Activated CD4-positive, CD25-positive, alpha-beta regulatory T cell treated with anti-CD3 and anti-CD28 coated beads, Interleukin-2, amount 50 U/mL, for 24 hours (primary cell): ENCODE data around the gene HLCS.
"Not testable (repeated sequence)": the region's sequence is repeated elsewhere in the genome, so short reads cannot be mapped to it uniquely, and the experiment has no call there.

Experiments
- ATAC-seq, 2 donors: fragments of 150-1000 bp; cut with Tn5 transposase; one replicate each; pipeline ENCODE4 v1.10.0; 2021; ENCODE audit warnings: mild to moderate bottlenecking in 1 of 2, moderate library complexity in 1 of 2

The HLCS gene

DNA sequence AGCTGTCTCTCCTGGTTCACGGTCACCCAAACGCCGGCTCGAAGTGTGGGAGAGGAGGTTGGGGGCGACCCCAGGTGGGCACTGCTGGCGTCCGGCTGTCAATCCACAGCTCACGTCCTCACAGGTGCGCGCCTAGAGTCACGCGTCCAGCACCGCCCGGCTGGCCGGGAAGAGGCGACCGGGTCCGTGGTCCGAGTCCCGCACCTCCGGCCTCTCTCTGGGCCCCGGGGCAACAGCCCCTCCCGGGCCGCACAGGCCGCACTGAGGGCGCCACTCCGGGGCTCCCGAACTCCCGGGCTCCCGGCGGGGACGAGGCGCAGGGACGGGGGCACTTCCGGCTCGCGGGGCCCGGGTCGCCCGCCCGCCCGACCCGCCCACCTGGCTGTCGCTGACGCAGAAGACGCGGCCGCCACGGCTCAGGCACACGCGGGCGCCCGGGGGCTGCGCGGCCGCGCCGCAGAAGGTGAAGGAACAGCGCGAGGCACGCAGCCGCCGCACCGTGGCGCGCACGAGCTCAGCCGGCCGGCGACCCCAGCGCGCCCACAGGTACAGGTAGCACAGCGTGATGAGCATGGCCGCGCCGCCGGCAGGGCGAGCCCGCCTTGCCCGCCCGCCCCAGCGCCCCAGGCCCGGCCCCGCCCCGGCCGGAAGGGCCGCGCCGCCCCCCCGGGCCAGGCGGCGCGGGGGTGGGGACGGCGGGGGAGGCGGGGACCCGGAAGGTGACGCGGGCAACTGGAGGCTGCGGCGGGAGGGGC, at the start of gene HLCS:
Gene HLCS (minus strand): TSS at position 604 of the 755 bp plus-strand sequence. CDS start 31 bp downstream, at position 573.
- peak; percentile 85 to 86 for ATAC-seq

DNA sequence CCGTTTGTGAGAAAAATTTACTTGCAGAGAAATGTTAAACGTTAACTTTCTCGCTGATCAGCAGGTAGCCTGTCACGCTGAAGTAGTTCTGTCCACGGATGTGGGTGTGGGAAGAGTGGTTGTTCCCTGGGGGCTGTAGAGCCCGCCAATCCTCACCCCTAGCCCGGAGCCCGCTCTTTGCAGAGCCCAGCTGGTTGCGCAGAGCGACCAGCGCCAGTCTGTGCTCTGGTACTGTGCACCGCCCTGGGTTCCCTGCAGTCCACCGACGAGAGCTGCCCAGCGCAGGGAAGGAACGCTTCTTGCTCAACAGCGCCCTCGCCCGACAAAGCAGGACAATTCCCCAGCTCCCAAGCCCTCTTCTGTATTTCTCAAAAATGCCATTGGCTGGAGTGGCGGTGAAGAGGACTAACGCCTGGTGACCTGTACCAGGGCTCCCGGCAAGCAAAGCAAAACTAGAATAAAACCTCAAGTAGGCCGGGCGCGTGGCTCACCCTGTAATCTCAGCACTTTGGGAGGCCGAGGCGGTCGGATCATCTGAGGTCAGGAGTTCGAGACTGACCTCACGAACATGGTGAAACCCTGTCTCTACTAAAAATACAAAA, 43.4 kb upstream of the HLCS start:
- peak; percentile 83 to 86 for ATAC-seq

DNA sequence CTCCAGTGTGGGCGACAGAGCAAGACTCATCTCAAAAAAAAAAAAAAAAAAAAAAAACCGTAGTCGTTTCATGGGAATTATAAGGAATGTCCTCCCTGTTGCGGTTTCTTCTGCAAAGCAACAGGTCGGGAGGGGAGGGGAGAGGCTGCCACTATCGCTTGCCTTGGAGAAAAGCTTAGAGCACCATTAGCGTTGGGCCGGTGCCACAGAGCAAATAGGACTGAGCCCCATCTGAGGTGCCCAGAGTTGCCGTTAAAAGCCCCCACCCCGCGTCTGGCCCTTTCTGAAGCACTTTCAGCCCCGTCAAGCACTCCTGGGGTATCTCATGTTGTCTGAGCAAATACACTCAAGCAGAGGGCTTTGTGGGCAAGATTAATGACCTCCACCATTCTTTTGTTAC, 42.3 kb upstream of the HLCS start:
- ATAC-seq, result no peak

DNA sequence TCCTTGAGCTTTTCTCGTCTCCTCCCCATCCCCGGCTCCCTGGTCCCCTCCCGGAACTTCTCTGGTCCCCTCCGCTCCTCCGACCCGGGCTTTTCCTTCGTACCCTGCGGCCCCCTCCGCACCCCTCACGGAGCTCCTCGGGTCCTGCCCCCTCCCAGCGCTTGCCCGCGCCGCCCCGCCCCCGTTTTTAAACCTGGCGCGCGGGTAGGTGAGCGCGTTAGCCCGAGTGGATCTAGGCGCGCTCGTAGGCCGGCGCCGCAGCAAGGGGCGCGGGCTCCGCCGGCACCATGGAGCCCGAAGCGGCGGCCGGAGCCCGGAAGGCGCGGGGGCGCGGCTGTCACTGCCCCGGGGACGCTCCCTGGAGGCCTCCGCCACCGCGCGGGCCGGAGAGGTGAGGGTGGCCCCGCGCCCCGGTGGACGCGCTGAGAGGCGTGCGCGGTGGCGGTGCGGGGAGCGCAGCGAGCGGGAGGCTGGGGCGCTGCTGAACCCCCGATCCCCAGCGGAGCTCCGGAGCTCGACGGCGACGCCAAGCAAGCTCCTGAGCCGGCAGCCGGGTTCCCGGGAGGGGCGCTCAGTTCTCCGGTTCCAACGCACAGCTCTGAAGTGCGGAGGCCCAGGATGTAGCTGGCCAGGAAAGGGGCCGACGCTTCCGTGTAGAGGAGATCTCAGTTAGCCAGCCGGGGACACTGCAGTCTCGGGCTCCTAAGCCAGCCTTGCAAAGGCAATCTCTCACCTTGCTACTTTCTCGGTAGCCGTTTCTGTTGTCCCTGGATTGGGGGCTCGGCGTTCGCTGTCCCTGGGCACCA, 40.2 kb upstream of the HLCS start, which contains the start of gene RIPPLY3:
Gene RIPPLY3 (plus strand): TSS at position 217 of the 806 bp plus-strand sequence. CDS start 71 bp downstream, at position 288.
- peak; percentile 26 to 31 for ATAC-seq

DNA sequence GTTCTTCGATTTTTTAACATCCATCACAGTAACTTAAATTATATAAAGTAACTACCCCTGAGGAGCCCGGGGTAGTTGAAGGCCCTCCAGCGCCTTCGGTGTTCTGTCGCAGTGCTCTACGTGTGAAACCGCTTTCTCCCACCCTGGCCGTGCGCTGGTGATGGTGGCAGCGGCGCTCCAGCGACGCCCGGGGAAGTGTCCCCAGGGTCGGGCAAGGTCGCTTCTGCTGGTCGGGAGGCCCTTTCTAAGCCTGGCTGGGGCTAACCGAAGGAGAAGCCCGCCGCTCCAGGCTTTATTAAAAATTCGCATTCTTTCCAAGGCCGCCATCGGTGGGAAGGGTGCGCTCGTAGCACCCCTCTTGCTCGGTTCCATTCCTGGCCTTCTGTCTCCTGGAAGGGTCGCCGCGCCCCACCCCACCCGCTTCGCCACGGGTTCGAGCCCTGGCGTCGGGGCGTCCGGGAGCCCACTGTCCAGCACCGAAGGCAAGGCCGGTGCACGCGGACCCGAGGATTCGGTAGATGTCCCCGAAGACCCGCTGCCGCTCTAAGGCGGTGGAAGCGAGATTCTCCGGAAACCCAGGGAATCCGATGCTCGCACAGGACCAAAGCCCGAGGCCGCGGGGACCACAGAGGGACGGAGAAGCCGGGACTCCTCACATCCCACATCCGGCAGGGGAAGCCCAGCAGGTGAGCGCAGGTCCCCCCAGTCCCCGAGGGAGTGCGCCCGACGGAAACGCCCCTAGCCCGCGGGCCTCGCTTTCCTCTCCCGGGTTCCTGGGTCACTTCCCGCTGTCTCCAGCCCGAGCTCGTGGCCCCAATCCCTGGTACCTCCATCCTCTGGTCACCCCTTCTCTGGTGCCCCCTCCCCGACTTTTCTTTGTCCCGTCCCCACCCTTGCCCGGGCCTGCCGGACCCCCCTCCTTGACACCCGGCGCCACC, 39.3 kb upstream of the HLCS start:
- no peak for ATAC-seq

DNA sequence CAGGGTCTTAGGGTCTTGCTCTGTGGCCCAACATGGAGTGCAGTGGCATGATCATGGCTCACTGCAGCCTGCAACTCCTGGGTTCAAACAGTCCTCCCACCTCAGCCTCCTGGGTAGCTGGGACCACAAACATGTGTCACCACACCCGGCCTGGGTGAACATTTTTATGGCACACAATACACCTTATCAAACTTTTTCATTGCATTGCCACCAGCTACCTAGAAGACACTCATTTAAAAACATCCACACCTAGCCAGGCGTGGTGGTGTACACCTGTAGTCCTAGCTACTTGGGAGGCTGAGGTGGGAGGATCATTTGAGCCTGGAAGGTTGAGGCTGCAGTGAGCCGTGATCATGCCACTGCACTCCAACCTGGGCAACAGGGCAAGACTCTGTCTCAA, 37.4 kb upstream of the HLCS start:
- ATAC-seq, result not testable (repeated sequence)

DNA sequence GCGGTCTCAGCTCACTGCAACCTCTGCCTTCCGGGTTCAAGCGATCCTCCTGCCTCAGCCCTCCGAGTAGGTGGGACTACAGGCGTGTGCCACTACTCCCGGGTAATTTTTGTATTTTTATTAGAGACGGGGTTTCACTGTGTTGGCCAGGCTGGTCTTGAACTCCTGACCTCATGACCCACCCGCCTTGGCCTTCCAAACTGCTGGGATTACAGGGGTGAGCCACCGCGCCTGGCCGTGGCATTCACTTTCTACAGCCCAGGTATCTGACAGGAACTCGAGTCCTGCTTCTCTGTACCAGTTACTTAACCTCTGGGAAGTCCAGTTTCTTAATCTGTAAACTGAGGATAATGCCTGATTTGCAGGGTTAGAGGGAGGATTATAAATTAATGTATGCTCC, 36.4 kb upstream of the HLCS start:
- ATAC-seq, result not testable (repeated sequence)

DNA sequence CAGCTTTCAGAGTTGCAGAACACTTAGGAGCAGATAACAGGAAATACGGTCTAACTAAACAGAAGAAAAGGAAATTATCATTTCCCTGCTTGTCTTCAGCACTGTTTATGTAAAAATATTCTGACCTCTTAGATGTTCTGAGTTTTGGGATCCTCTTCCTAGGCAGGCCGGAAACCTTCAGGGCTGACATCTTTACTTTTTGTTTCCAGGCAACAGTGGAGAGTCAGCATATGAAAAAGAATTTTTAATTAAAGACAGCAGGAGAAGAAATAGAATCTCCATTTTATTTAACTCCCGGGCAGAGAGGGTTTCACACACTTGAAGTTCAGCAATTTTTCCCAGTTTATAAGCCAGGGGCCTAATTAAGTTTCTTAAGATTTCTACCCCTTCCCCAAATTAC, 35.0 kb upstream of the HLCS start:
- ATAC-seq, result no peak

DNA sequence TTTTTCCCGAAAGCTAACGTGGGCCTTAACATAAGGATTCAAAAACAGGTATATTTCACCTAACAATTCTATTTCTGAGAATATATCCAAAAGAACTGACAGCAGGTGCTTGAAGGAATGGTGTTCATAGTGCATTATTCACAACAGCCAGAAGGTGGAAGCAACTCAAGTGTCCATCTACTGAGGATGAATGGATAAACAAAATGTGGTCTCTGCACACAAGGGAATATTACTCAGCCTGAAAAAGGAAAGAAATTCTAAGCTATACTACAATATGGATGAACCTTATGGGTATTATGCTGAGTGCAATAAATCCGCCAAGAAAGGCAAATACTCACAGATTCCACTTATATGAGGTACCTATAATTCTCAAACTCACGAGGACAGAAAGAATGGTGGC, 33.9 kb upstream of the HLCS start:
- no peak for ATAC-seq

DNA sequence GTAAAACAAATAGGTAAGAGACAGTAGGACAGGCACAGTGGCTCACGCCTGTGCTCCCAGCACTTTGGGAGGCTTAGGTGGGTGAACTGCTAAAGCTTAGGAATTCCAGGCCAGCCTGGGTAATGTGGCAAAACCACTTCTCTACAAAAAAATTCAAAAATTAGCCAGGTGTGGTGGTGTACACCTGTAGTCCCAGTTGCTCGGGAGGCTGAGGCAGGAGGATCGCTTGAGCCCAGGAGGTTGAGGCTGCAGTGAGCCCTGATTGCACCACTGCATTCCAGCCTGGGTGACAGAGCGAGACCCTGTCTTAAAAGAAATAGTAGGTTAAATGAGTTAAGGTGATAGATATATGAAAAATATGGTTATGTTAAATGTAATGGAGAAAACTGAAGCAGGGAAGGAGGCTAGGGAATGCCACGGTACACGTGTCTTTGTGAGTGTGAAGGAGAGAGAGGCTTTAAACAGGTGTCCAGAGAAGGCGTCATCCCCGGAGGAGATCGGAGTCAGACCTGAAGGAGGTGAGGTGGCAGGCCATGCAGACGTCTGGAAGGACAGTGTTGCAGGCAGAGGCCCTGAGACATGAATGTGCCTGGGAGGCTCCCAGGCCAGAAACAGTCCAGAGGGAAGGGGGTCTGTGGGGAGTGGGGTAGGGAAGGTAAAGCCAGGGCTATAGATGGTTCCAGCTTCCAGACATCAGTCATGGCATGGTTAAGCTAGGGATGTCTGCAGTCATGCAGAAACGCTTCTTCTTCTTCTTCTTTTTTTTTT, 32.8 kb upstream of the HLCS start:
- ATAC-seq, result no peak

DNA sequence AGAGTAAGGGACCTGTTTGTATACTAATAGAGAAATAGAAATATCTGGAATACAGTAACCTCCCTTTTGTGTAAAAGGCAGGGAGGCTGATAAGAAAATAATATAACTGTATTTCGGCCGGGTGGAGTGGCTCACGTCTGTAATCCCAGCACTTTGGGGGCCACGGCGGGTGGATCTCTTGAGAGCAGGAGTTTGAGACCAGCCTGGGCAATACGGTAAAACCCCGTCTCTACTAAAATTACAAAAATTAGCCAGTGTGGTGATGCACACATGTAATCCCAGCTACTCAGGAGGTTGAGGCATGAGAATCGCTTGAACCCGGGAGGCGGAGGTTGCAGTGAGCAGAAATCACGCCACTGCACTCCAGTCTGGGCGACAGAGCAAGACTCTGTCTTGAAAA, 28.8 kb upstream of the HLCS start:
- ATAC-seq, result not testable (repeated sequence)

DNA sequence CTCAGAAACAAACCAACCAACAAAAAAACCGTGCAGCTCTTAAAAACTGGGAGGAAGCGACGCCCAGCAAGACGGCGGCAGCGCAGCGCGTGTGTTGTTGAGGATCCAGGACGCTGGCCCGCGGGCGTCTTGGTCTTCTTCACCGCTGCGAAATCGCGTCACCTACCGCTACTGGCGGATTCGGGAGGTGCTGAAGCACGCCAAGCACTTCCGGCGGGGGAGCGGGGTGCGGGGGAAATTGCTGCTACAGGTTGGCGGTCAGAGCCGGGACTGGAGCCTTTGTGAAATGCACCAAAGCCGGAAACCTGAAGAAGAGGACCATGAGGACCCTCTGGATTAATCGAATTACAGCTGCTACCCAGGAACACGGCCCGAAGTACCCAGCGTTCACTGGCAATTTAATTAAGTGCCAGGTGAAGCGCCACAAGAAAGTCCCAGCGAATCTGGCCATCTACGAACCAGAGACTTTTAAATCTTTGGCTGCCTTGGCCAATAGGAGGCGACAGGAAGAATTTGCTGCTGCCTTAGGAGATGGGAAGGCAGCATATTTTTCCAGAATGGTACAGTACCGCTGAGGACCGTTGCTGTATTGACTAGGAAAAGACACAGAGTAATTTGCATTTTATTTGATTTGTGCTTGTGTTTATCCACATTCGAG, 28.2 kb upstream of the HLCS start:
- no peak for ATAC-seq

DNA sequence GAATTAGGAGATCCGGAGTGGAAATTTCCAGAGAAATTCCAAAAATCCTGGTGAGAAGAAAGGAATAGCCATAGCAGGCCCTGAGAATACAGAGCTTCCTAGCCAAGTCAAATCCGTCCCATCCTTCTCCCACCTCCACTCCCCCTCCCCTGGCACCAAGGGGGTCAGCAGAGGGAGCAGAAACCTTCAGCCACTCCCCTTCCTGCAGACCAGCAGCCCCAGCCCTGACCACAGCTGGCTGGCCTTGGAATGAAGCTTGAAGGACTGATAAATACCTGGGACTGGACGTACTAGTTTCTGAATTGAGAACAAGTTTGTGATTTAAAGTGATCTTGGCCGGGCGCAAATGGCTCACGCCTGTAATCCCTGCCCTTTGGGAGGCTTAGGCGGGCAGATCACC, 26.2 kb upstream of the HLCS start:
- ATAC-seq, result no peak

DNA sequence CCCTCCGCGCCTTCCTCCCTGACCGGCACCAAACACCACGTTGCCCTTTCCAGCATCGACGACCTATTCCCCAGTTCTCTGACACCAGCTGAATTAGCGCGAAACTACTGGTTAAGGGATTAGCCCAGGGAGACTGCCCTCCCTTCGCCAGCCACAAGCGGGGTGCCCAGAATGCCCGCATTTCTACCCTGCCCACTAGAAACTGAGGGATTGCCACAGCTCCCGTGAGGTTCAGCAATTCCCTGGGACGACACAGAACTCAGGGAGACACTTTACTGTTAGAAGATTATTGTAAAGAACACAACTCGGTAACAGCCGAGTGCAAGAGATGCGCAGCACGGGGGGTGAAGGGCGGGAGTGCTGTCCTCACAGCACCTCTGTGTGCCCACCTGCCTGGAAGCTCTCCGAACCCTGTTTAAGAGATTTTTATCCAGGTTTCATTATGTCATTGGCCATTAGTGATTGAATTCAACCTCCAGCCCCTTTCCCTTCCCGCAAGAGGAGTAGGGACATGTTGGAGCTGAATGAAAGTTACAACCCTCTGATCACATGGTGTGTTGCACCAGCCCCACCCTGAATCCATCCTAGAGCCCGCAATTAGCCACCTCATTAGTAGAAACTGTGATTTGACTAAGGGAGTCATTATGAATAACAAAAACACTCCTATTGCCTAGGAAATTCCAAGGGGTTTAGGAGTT, 24.2 kb upstream of the HLCS start:
- ATAC-seq, result no peak

DNA sequence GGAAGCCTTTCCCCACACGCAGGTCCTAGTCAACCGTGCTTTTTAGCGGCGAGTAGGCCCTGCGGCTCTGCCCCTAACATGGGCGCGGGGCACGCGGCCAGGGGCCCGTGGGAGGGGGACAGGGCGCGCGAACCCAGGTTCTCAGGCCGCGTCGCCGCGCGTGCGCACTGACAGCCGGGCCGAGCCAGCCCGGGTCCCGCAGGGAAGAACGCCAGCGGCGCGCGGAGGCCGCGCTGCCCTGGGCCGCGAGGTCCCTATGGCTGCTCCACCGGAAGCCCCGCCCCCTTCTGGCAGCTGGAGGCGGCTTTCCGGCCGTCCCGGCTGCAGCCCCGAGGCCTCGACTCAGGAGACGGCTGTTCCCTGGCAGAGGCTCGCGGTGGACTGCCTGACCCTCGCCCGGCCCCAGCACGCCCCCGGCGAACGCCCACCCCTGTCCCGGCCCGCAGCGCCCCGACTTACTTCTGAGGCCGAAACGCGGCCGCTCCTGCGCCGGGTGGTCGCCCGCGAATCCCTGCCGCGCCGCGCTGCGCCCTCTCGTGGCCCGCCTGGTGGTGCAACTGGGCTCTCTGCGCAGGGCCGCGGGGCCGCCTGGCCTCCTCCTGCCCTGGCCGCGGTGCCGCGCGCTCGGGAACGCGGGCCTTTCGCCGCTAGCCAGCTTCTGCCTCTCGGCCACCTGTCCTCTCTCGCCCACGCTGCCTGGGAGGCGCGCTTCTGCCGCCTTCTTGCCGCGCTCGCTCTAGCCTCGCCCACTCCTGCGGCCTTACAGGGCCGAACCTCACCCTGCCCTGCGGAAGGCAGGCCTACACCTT, 23.4 kb upstream of the HLCS start:
- peak; percentile 93 to 94 for ATAC-seq

DNA sequence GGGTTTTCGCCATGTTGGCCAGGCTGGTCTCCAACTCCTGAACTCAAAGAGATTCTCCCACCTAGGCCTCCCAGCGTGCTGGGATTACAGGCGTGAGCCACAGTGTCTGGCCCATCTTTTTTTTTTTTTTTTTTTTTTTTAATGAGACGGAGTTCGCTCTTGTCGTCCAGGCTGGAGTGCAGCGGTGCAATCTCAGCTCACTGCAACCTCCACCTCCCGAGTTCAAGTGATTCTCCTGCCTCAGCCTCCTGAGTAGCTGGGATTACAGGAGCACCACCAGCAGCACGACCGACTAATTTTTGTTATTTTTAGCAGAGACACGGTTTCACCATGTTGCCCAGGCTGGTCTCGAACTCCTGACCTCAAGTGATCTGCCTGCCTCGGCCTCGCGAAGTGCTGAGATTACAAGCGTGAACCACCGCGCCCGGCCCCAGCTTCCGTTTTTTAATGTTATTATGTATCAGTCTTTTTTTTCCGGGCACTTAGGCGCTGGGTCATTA, 22.8 kb upstream of the HLCS start:
- ATAC-seq, result not testable (repeated sequence)

DNA sequence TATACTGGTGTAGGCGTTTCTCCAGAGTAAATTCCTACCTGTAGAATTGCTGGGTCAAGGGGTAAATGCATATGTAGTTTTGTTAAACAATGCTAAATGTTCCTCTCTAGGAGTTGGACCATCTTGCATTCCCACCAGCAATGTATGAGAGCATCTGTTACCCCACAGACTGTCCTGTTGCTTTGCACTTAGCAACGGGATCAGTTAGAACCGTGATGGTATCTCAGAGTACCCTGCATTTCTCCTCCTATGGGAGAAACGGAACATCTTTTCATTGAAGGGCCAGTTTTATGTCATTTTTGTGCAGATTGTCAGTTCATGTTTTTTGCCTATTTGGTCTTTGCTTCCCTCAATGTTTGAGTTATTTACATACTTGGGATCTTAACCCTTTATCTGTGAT, 22.1 kb upstream of the HLCS start:
- ATAC-seq, result no peak

DNA sequence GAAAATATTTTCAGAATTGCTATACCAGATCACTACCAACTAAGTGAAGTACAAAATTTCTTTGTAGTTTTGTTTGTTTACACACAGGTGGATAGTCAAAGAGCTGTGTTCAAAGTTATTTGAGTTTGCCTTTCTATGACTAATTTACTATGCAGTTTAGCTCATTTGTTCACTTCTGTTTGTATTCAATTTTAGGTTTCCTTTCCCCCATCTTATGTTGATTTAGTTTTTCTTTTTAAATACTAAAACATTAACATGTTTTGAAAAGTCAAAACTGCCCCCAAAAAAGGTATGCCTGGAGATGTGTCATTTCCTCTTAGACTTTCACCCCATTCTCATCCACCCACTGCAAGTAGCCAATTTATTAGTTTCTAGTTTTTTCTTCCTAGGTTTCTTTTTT, 21.4 kb upstream of the HLCS start:
- ATAC-seq, result no peak
